K562 (cell line): ENCODE data around the gene CPPED1. TPM values are rescaled to one million over a fixed set of nuclear protein-coding genes. Genes with fewer than 3 reads are reported as not detected.

Experiments
- ATAC-seq: fragments of 200-7000 bp; cut with Tn5 transposase; 3 replicates; pipeline ENCODE4 v1.9.1; 2020; ENCODE audit warnings: moderate library complexity
- BruUV-seq: library from RNA; stranded (reverse); fragments of 400-500 nt; replicated peaks from 2 replicates; lab custom pipeline; 2021; lab: Mats Ljungman, UMichigan
- CTCF ChIA-PET: fragments of 300-600 bp; formaldehyde crosslinking; extraction: SDS; loops from one replicate; lab custom pipeline; 2021; ENCODE audit warnings: low intra/inter-chr PET ratio; lab: Yijun Ruan, JAX
- POLR2A ChIA-PET: fragments of 300-600, 350-650 bp; sonication (Branson Sonifier 250); formaldehyde crosslinking; extraction: SDS; loops from one replicate; lab custom pipeline; 2021; ENCODE audit warnings: antibody characterized with exemption, inconsistent platforms; lab: Yijun Ruan, JAX
- DNase-seq, 4 experiments: peaks; one replicate each; pipeline versions ENCODE4 v3.0.0 to v3.0.0-alpha.2; 2011 to 2018; ENCODE audit warnings: low spot score in 3 of 4, mixed read lengths in 3 of 4; ENCODE audit errors: extremely low read depth in 1 of 4
- FAIRE-seq: peaks from 2 replicates; lab custom pipeline; 2011; peaks lifted over from hg19 to GRCh38; lab: Jason Lieb, UNC
- H2AFZ ChIP-seq: 2 replicates; pipeline ENCODE4 v1.6.0; 2011; ENCODE audit warnings: low read depth, low read length, control low read depth, inconsistent platforms
- H3K27ac ChIP-seq: fragments of 200-600 bp; 3 replicates; pipeline ENCODE4 v1.8.0; 2011; ENCODE audit warnings: low read depth, mild to moderate bottlenecking, control low read depth, inconsistent platforms, low read length, moderate library complexity, mixed read lengths; ENCODE audit errors: extremely low read depth
- H3K27me3 ChIP-seq, 2 experiments: fragments of 300-600 bp in 1 of 2; 2 replicates in 1 of 2; 3 replicates in 1 of 2; pipeline versions ENCODE4 v1.6.0 to v1.8.0; 2011; ENCODE audit warnings: inconsistent platforms in 2 of 2, low read length in 2 of 2, mild to moderate bottlenecking in 1 of 2, mixed read lengths in 1 of 2, moderate library complexity in 1 of 2; ENCODE audit not compliant: control insufficient read depth in 2 of 2, insufficient read depth in 2 of 2
- H3K36me3 ChIP-seq: fragments of 300-600 bp; 3 replicates; pipeline ENCODE4 v1.8.0; 2011; ENCODE audit warnings: mild to moderate bottlenecking, low read length, inconsistent platforms; ENCODE audit not compliant: control insufficient read depth, insufficient read depth
- H3K4me1 ChIP-seq, 2 experiments: fragments of 200-600 bp in 1 of 2; replicated peaks in 1 of 2; 2 replicates in 1 of 2; 3 replicates in 1 of 2; pipeline versions ENCODE4 v1.5.1 to v1.8.0; 2011; ENCODE audit warnings: inconsistent platforms in 2 of 2, low read length in 2 of 2, mild to moderate bottlenecking in 1 of 2, mixed read lengths in 1 of 2, moderate library complexity in 1 of 2; ENCODE audit not compliant: control insufficient read depth in 2 of 2, insufficient read depth in 2 of 2
- H3K4me2 ChIP-seq: 2 replicates; pipeline ENCODE4 v1.6.1; 2011; ENCODE audit warnings: low read length, control low read depth, inconsistent platforms, mixed read lengths; ENCODE audit not compliant: insufficient read depth
- H3K4me3 ChIP-seq: fragments of 200-600 bp; sonication (generic), shearing (Covaris generic); 2 replicates; pipeline ENCODE4 v1.5.1; 2016; ENCODE audit warnings: control low read depth, inconsistent platforms
- H3K79me2 ChIP-seq: fragments of 200-600 bp; 3 replicates; pipeline ENCODE4 v1.8.0; 2011; ENCODE audit warnings: low read length, inconsistent platforms; ENCODE audit not compliant: control insufficient read depth, insufficient read depth
- H3K9ac ChIP-seq, 2 experiments: 2 replicates each; pipeline versions ENCODE4 v1.6.0 to v1.6.1; 2011; ENCODE audit warnings: low read depth in 2 of 2, low read length in 2 of 2, control low read depth in 1 of 2, inconsistent platforms in 1 of 2, mild to moderate bottlenecking in 1 of 2, mixed read lengths in 1 of 2; ENCODE audit not compliant: insufficient read depth in 1 of 2
- H3K9me1 ChIP-seq: one replicate; pipeline ENCODE4 v1.6.0; 2011; ENCODE audit warnings: inconsistent platforms, mild to moderate bottlenecking, low read length, moderate library complexity; ENCODE audit not compliant: control insufficient read depth, insufficient read depth
- H3K9me3 ChIP-seq: replicated peaks from 2 replicates; pipeline ENCODE4 v1.5.1; 2011; ENCODE audit warnings: low read depth, low read length, inconsistent platforms; ENCODE audit not compliant: control insufficient read depth, insufficient read depth
- H4K20me1 ChIP-seq: replicated peaks from 2 replicates; pipeline ENCODE4 v1.6.1; 2011; ENCODE audit warnings: low read length, inconsistent platforms, mixed read lengths; ENCODE audit not compliant: control insufficient read depth, insufficient read depth
- HCFC1 ChIP-seq: IDR thresholded peaks from 2 replicates; pipeline ENCODE4 v1.6.1; 2012; ENCODE audit warnings: low read depth, low read length, improper control_type of control experiment
- HDAC1 ChIP-seq, 2 experiments: fragments of 450-650 bp; IDR thresholded peaks; 2 replicates each; pipeline ENCODE4 v1.6.1; 2016 to 2017; ENCODE audit warnings: inconsistent platforms in 1 of 2, mild to moderate bottlenecking in 1 of 2, moderate library complexity in 1 of 2
- HMG20B ChIP-seq: fragments of 250-450 bp; sonication (Bioruptor Pico); IDR thresholded peaks from 2 replicates; pipeline ENCODE4 v1.5.0; 2021; ENCODE audit warnings: mild to moderate bottlenecking
- NFXL1 ChIP-seq: fragments of 450-650 bp; formaldehyde crosslinking; IDR thresholded peaks from 2 replicates; pipeline ENCODE4 v1.4.0; 2021; ENCODE audit warnings: mild to moderate bottlenecking
- RB1 ChIP-seq: fragments of 450-650 bp; IDR thresholded peaks from 2 replicates; pipeline ENCODE4 v1.6.1; 2017; ENCODE audit warnings: low read depth, mild to moderate bottlenecking
- SAP30 ChIP-seq: fragments of 200-600 bp; sonication (generic); IDR thresholded peaks from 2 replicates; pipeline ENCODE4 v1.6.1; 2012; ENCODE audit warnings: borderline replicate concordance, low read depth, mild to moderate bottlenecking, moderate library complexity, low read length, control low read depth, inconsistent platforms; ENCODE audit not compliant: insufficient read depth, poor library complexity, severe bottlenecking
- SMARCE1 ChIP-seq: fragments of 450-650 bp; IDR thresholded peaks from 2 replicates; pipeline ENCODE4 v1.7.1; 2016; ENCODE audit warnings: mild to moderate bottlenecking
- TEAD4 ChIP-seq, 2 experiments: sonication (generic) in 1 of 2; formaldehyde crosslinking in 1 of 2; IDR thresholded peaks; 2 replicates each; pipeline versions ENCODE4 v1.6.1 to v1.8.0; 2012 to 2022; ENCODE audit warnings: borderline replicate concordance in 1 of 2, inconsistent platforms in 1 of 2, low read length in 1 of 2, mild to moderate bottlenecking in 1 of 2, missing genetic modification reagents in 1 of 2
- XRCC4 ChIP-seq: IDR thresholded peaks from one replicate; pipeline ENCODE4 v1.6.1; 2011; ENCODE audit not compliant: insufficient read depth, insufficient read length; ENCODE audit errors: extremely low read depth
- ZNF224 ChIP-seq: sonication (generic); formaldehyde crosslinking; IDR thresholded peaks from 2 replicates; pipeline ENCODE4 v1.8.0; 2022; ENCODE audit warnings: mild to moderate bottlenecking, missing genetic modification reagents
- WGBS: fragments of 100-300 bp; shearing (Covaris generic); methylation state at CpG from one replicate; pipeline ENCODE4 v1.1.6; 2016; ENCODE audit warnings: low coverage, mixed read lengths; ENCODE audit not compliant: insufficient coverage; ENCODE audit errors: missing lambda C conversion rate; 5-methylcytosine and 5-hydroxymethylcytosine counted together
- in situ Hi-C: fragments of 300-500 bp; cut with MboI; formaldehyde crosslinking; loops from 4 replicates; pipeline ENCODE4 v1.15.0; 2018; ENCODE audit warnings: inconsistent platforms, mixed read lengths
- intact Hi-C: fragments of 100-400 bp; cut with micrococcal nuclease; formaldehyde crosslinking; loops from 2 replicates; pipeline ENCODE4 v1.14.2; 2022
- polyA plus RNA-seq, 8 experiments: library from polyadenylated mRNA; depleted of rRNA in 4 of 8; stranded (reverse) in 5 of 8; unstranded in 3 of 8; fragments of >200 nt; fragmentation: Nextera tagmentation in 2 of 8; fragmentation: Illumina TruSeq in 1 of 8; extraction: Ambion mirVana in 2 of 8; extraction: Trizol in 1 of 8; gene quantifications; 2 replicates each; pipeline versions ENCODE4 v1.2.1 to v1.2.3, GENCODE V29; 2011 to 2014; ENCODE audit warnings: inconsistent platforms in 1 of 8, missing spikeins in 1 of 8
- total RNA-seq, 7 experiments: library from RNA; depleted of rRNA in 6 of 7; stranded (reverse); fragments of >200 nt in 6 of 7; fragmentation: Illumina TruSeq in 2 of 7; extraction: Trizol in 2 of 7; gene quantifications; 2 replicates each; pipeline versions ENCODE4 v1.2.1 to v1.2.3, GENCODE V29; 2011 to 2021; ENCODE audit warnings: low replicate concordance in 1 of 7
- TF ChIP-seq, protein P1 (sequence below): fragments of 450-650 bp; formaldehyde crosslinking; IDR thresholded peaks from 2 replicates; pipeline ENCODE4 v1.4.0; 2020; ENCODE audit warnings: mild to moderate bottlenecking, moderate library complexity
- TF ChIP-seq, protein P2 (sequence below): fragments of 250-450 bp; sonication (Bioruptor Pico); IDR thresholded peaks from 2 replicates; pipeline ENCODE4 v1.5.1; 2021; ENCODE audit warnings: mild to moderate bottlenecking
- TF ChIP-seq, protein P3 (sequence below): fragments of 450-650 bp; formaldehyde crosslinking; IDR thresholded peaks from 2 replicates; pipeline ENCODE4 v1.4.0; 2022; ENCODE audit warnings: mild to moderate bottlenecking, moderate library complexity
- TF ChIP-seq, protein P4 (sequence below): fragments of 450-650 bp; IDR thresholded peaks from 2 replicates; pipeline ENCODE4 v1.7.1; 2018; ENCODE audit warnings: mild to moderate bottlenecking, low read depth; ENCODE audit not compliant: partially characterized antibody
- TF ChIP-seq, protein P5 (sequence below): conservative IDR thresholded peaks from 2 replicates; pipeline ENCODE4 v1.6.1; 2011; ENCODE audit warnings: low read depth, mild to moderate bottlenecking, low read length; ENCODE audit not compliant: control insufficient read depth

CPPED1 gene
- total and polyA plus RNA-seq, 9 of the 15 experiments (the other 6 are each of a cell fraction or from before 2014, with no cell fraction given) = 7.5 to 25.7 (median 16.9) TPM

DNA sequence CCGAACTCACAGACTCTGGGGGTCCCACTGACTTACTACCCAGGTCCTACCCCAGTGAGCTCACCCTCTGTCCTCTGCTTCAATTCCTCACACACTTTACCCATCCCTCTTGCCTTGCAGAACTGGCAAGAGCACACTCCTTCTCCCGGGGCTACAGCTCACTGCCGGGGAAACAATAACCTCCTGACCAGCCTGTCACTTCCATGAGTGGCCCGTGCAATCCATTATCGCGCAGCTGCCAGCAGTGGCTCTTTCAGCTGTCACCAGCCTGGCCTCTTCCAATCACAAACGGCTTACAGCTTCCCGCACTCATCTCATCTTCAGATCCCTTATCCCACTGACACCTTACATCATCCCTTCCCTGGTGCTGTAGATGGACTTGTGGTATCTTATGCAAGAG is 79.5 kb downstream of the CPPED1 start:
- no peaks in the 10 kb centered on the region for H3K36me3 ChIP-seq
- H3K9ac ChIP-seq = peak overlapping the region in 1 of 2 experiments; percentile 45; a peak in 1 of 4 replicates
- FAIRE-seq (no peak), ATAC-seq (no peak), DNase-seq (no peak)
- in situ Hi-C loops = no loop called here
- H3K27ac ChIP-seq = no peak overlapping the region
- ChIA-PET POLR2A (no interaction called here), CTCF (no interaction called here)
- H3K9me1 ChIP-seq = no peaks in the 10 kb centered on the region
- H3K9me3 ChIP-seq = no peaks in the 10 kb centered on the region
- no peak overlapping the region for H3K4me2 ChIP-seq
- no peak overlapping the region for H2AFZ ChIP-seq
- H3K4me3 ChIP-seq = no peak overlapping the region
- no TSS peak for BruUV-seq
- 86% methylated on average over 8 of the region's 8 CpGs for WGBS
- intact Hi-C loops = no loop called here
- H4K20me1 ChIP-seq = no peaks in the 10 kb centered on the region
- no peaks in the 10 kb centered on the region; a peak in 1 of 5 replicates for H3K27me3 ChIP-seq
- no peaks in the 10 kb centered on the region for H3K4me1 ChIP-seq
- H3K79me2 ChIP-seq = no peaks in the 10 kb centered on the region
- TF ChIP-seq NFXL1 (CRISPR knock-in tag) (no peak), SAP30 (no peak), XRCC4 (no peak), SMARCE1 (no peak), HMG20B (CRISPR knock-in tag) (no peak), HCFC1 (no peak), RB1 (no peak), HDAC1 (IDR thresholded peaks at IDR 0.05) (no peak), TEAD4 (IDR thresholded peaks at IDR 0.05; ENCODE audit: low read length) (no peak), TEAD4 (CRISPR knock-in tag; IDR thresholded peaks at IDR 0.05; ENCODE audit: borderline replicate concordance) (no peak), ZNF224 (CRISPR knock-in tag) (no peak)
- TF ChIP-seq, protein P1, sequence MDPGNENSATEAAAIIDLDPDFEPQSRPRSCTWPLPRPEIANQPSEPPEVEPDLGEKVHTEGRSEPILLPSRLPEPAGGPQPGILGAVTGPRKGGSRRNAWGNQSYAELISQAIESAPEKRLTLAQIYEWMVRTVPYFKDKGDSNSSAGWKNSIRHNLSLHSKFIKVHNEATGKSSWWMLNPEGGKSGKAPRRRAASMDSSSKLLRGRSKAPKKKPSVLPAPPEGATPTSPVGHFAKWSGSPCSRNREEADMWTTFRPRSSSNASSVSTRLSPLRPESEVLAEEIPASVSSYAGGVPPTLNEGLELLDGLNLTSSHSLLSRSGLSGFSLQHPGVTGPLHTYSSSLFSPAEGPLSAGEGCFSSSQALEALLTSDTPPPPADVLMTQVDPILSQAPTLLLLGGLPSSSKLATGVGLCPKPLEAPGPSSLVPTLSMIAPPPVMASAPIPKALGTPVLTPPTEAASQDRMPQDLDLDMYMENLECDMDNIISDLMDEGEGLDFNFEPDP = no peak
- TF ChIP-seq, protein P2, sequence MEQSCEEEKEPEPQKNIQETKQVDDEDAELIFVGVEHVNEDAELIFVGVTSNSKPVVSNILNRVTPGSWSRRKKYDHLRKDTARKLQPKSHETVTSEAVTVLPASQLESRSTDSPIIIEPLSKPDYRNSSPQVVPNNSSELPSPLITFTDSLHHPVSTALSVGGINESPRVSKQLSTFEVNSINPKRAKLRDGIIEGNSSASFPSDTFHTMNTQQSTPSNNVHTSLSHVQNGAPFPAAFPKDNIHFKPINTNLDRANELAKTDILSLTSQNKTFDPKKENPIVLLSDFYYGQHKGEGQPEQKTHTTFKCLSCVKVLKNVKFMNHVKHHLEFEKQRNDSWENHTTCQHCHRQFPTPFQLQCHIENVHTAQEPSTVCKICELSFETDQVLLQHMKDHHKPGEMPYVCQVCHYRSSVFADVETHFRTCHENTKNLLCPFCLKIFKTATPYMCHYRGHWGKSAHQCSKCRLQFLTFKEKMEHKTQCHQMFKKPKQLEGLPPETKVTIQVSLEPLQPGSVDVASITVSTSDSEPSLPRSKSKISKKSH (CRISPR knock-in tag) = no peak
- TF ChIP-seq, protein P3, sequence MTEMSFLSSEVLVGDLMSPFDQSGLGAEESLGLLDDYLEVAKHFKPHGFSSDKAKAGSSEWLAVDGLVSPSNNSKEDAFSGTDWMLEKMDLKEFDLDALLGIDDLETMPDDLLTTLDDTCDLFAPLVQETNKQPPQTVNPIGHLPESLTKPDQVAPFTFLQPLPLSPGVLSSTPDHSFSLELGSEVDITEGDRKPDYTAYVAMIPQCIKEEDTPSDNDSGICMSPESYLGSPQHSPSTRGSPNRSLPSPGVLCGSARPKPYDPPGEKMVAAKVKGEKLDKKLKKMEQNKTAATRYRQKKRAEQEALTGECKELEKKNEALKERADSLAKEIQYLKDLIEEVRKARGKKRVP (CRISPR knock-in tag) = no peak
- TF ChIP-seq, protein P4, sequence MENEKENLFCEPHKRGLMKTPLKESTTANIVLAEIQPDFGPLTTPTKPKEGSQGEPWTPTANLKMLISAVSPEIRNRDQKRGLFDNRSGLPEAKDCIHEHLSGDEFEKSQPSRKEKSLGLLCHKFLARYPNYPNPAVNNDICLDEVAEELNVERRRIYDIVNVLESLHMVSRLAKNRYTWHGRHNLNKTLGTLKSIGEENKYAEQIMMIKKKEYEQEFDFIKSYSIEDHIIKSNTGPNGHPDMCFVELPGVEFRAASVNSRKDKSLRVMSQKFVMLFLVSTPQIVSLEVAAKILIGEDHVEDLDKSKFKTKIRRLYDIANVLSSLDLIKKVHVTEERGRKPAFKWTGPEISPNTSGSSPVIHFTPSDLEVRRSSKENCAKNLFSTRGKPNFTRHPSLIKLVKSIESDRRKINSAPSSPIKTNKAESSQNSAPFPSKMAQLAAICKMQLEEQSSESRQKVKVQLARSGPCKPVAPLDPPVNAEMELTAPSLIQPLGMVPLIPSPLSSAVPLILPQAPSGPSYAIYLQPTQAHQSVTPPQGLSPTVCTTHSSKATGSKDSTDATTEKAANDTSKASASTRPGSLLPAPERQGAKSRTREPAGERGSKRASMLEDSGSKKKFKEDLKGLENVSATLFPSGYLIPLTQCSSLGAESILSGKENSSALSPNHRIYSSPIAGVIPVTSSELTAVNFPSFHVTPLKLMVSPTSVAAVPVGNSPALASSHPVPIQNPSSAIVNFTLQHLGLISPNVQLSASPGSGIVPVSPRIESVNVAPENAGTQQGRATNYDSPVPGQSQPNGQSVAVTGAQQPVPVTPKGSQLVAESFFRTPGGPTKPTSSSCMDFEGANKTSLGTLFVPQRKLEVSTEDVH = no peak
- TF ChIP-seq, protein P5, sequence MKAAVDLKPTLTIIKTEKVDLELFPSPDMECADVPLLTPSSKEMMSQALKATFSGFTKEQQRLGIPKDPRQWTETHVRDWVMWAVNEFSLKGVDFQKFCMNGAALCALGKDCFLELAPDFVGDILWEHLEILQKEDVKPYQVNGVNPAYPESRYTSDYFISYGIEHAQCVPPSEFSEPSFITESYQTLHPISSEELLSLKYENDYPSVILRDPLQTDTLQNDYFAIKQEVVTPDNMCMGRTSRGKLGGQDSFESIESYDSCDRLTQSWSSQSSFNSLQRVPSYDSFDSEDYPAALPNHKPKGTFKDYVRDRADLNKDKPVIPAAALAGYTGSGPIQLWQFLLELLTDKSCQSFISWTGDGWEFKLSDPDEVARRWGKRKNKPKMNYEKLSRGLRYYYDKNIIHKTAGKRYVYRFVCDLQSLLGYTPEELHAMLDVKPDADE = no peak
